ENCODE measurements around the gene ARHGEF19. TPM values are rescaled to one million over a fixed set of nuclear protein-coding genes. Genes with fewer than 3 reads are reported as not detected.

ARHGEF19 gene
- total and polyA plus RNA-seq, 12 donors = 4.8 to 46.2 (median 22.1) TPM

GRCh38 chr1:16174261-16174868 is 38.1 kb downstream of the ARHGEF19 start:
- H3K9me3 ChIP-seq (replicated peaks in 1 of 3) = no peaks in the 10 kb centered on the region
- 74 to 79% (median 76%) methylated on average over 5 to 9 of the region's 9 CpGs for WGBS, 4 donors
- intact Hi-C loops (cut with DNase I) = no loop called here
- no peak for TF ChIP-seq CTCF (IDR thresholded peaks at IDR 0.05)
- no peak for TF ChIP-seq POLR2A (IDR thresholded peaks at IDR 0.05)
- peak overlapping the region in 2 of 5 donors; percentile 91 to 94 for H3K27ac ChIP-seq
- no peaks in the 10 kb centered on the region for H3K36me3 ChIP-seq (replicated peaks in 1 of 2)
- no peak overlapping the region for H3K4me3 ChIP-seq
- no peak for DNase-seq
- H3K27me3 ChIP-seq = no peaks in the 10 kb centered on the region
- peaks cover 29 to 46% of the 10 kb centered on the region in 2 donors for H3K4me1 ChIP-seq (replicated peaks in 1 of 2)

- H3K27ac ChIP-seq = peak overlapping the region; percentile 19 to 94 (median 87)
- intact Hi-C loops (cut with DNase I) = no loop called here
Measured at GRCh38 chr1:16173447-16174260, 38.8 kb downstream of the ARHGEF19 start.

DNA sequence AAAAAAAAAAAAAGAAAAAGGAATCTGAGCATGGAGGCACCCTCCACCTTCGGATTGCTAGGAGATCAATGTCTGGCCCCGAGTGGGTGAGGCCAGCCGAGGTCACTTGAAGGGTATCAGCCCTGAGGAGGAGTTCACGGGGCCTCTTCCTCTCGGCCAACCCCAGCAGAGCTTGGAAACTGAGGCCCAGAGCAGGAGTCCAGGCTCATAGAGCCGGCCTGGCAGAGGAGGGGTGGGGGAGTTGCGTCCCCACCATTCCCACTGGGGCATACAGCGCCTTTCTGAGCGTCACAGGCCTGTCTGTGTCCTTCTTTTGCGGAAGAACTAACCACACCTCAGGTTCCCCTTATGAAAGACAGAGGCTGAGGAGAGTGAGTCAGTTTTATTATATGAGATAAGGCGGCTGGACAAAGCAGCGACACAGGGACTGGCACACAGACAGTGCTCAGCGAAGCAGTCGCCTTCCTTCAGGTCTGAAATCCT is 39.4 kb downstream of the ARHGEF19 start:
- peak overlapping the region; percentile 19 to 94 (median 87) for H3K27ac ChIP-seq
- H3K4me1 ChIP-seq (replicated peaks in 1 of 2) = peaks cover 29 to 47% of the 10 kb centered on the region in 2 donors
- no peaks in the 10 kb centered on the region for H3K36me3 ChIP-seq (replicated peaks in 1 of 2)
- H3K9me3 ChIP-seq (replicated peaks in 1 of 3) = no peaks in the 10 kb centered on the region
- TF ChIP-seq POLR2A (IDR thresholded peaks at IDR 0.05) = peak in 1 of 2 donors; percentile 72
- TF ChIP-seq CTCF (IDR thresholded peaks at IDR 0.05) = no peak
- no peaks in the 10 kb centered on the region for H3K27me3 ChIP-seq
- no peak overlapping the region for H3K4me3 ChIP-seq
- intact Hi-C loops (cut with DNase I) = no loop called here
- WGBS, 4 donors = 30 to 51% (median 45%) methylated on average over 9 to 14 of the region's 14 CpGs
- peak in 6 of 7 donors; percentile 62 to 73 (median 72) for DNase-seq

More at GRCh38 chr1:16173447-16174260, 38.8 kb downstream of the ARHGEF19 start:
- Histone ChIP-seq H3K4me3 (no peak overlapping the region), H3K36me3 (replicated peaks in 1 of 2) (no peaks in the 10 kb centered on the region), H3K4me1 (replicated peaks in 1 of 2) (peaks cover 29 to 46% of the 10 kb centered on the region in 2 donors), H3K27me3 (no peaks in the 10 kb centered on the region), H3K9me3 (replicated peaks in 1 of 3) (no peaks in the 10 kb centered on the region)
- TF ChIP-seq POLR2A (IDR thresholded peaks at IDR 0.05) (no peak), CTCF (IDR thresholded peaks at IDR 0.05) (peak in 1 of 6 experiments; percentile 2)
- DNase-seq = peak in 6 of 7 donors; percentile 69 to 81 (median 76)
- 5 to 62% (median 39%) methylated on average over 4 to 12 of the region's 12 CpGs for WGBS, 4 donors

GRCh38 chr1:16172218-16172830 is 40.1 kb downstream of the ARHGEF19 start:
- TF ChIP-seq CTCF (IDR thresholded peaks at IDR 0.05) (no peak), POLR2A (IDR thresholded peaks at IDR 0.05) (no peak)
- intact Hi-C loops (cut with DNase I) = no loop called here
- no peaks in the 10 kb centered on the region for H3K9me3 ChIP-seq (replicated peaks in 1 of 3)
- H3K36me3 ChIP-seq (replicated peaks in 1 of 2) = no peaks in the 10 kb centered on the region
- H3K27me3 ChIP-seq = no peaks in the 10 kb centered on the region
- H3K4me3 ChIP-seq = no peak overlapping the region
- H3K4me1 ChIP-seq (replicated peaks in 1 of 2) = peaks cover 35 to 54% of the 10 kb centered on the region in 2 donors
- no peak overlapping the region for H3K27ac ChIP-seq
- DNase-seq = no peak
- 91 to 98% (median 95%) methylated on average over 14 to 15 of the region's 15 CpGs for WGBS, 4 donors

All from adrenal gland (tissue), 12 donors.